ENCODE measurements around the gene TMEM178B.

DNA sequence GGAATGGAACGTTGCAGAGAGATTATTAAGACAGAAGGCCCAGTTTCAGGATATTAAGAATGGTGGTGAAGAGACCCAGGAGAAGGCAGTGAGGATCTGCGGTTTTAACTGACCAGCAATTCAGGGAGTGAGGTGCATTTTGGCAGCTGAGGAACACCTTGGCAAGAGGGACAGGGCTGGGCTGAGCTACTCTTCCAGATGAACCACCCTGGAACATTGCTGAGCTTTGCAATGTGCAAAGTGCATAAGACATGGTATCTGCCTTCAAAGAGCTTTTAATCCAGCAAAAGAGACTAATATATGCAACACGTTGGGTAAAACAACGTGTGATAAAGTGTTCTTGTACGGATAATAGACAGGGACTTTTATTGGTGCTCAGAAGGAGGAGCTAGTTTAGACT lies 296.3 kb downstream of the TMEM178B start:
- TF ChIP-seq ZNF274 (IDR thresholded peaks at IDR 0.05; ENCODE audit: low read depth, low read length) (no peak), SUZ12 (IDR thresholded peaks at IDR 0.05; ENCODE audit: extremely low read depth, insufficient read depth, insufficient read length) (no peak)

Data from NT2/D1 (cell line).